GM21619 (cell line): ENCODE results near the gene DICER1.

Experiments used
- ATAC-seq: cut with Tn5 transposase; IDR thresholded peaks from one replicate; pipeline ENCODE4 v1.9.1; 2021; ENCODE audit not compliant: unreplicated experiment

DICER1 gene

DNA sequence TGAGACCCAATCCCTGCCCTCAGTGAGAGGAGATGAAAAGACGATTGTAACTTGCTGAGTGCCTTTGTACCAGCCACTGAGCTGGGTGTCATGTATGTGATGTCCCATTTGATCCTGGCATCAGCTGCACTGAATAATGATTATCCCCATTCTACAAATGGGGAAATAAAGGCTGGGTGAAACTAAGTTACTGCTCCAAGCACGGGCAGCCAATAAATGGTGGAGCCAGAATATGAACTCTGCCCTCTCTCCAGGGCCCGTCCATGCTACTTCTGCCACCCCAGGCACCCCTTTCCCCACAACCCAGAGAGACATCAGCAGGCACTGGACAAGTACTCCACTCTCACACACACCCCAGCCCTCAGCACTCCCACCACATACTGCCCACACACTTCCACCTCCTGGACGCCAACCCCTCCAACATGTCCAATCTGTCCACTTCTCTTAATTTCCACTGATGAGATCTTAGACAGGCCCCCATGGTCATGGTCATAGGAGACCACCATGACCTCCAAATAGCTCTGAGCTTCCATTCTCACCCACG lies 115.8 kb downstream of the DICER1 start:
- ATAC-seq: no peak

DNA sequence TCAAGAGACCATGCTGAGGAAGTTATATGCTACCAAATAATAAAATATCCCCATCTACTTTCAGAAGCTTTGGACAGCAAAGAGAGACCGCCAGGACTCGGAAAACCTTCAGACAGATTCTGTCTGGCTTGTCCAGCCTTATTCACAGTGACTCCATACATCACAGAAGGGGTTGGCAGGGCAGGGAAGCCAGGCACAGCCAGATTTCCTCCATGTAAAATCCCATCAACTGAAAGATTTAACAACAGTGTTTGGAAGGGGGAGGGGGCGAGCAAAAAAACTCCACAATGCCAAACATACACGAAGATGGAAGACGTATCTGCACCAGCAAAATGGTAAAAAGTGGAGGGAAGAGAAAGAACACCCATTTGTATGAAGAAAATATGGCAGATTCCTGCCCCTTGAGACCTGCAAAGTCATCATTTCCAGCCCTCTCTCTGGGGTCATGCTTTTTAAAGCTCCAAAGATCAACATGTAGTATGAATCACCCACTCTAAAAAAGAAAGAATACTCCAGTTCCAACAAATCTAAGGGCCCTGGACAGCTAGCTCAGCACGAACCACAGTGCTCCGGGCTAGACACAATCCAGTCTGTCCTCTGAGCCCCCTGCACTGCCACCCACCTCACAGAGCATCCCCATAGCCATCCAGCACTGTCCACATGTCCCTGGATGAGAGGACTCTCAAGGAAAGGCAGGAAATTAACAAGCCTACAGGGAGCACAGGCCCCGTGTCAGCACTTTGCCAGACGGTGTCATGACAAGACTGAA lies 116.4 kb downstream of the DICER1 start:
- ATAC-seq: no peak

DNA sequence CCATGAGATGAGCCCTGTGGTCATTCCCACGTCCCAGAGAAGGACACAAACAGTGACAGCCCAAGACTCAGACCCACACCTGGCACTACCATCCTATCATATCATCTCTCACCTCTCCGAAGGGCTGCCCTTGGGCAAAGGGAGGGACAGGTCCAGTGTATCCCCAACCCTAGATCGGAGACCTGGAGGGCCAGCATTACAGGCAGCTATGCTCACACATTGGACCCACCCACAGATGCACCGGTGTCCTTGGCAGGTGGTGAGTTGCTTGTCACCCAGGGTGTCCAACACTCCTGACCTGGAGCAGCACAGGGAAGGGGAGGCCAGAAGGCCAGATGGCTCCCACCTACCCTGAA lies 117.4 kb downstream of the DICER1 start:
- no peak for ATAC-seq

DNA sequence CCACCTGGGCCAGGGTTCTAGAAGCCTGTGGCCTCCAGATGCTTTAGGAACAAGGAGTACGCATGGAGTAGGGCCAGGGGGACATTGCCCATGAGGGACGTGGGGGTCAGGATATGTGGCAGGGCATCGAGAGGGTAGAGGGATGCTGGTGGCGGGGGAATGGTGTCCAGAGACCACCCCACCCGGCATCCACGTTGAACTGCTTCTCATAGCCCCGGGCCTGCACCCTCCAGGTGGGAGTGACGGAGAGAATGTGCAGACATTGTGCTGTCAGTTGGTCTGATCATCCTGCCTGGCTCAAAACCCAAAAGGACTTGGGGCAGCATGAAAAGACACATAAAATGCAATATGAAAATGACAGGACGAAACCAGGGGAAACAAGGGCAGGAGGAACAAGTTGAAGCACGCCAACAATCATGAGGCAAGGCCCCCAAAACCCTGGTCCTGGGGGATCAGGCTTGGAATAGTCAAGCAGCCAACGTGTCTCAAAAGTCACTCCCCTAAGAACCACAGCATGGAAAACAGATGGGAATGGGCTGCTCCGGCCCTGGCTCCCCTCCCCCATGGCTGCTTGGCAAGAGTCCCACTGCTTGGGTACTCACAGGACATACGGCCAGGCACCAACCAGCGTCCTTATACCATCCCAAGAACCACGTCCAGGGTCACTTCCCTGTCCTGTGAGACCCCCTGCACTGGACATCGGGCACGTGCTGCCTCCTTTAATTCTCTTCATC lies 117.9 kb downstream of the DICER1 start:
- ATAC-seq: no peak

DNA sequence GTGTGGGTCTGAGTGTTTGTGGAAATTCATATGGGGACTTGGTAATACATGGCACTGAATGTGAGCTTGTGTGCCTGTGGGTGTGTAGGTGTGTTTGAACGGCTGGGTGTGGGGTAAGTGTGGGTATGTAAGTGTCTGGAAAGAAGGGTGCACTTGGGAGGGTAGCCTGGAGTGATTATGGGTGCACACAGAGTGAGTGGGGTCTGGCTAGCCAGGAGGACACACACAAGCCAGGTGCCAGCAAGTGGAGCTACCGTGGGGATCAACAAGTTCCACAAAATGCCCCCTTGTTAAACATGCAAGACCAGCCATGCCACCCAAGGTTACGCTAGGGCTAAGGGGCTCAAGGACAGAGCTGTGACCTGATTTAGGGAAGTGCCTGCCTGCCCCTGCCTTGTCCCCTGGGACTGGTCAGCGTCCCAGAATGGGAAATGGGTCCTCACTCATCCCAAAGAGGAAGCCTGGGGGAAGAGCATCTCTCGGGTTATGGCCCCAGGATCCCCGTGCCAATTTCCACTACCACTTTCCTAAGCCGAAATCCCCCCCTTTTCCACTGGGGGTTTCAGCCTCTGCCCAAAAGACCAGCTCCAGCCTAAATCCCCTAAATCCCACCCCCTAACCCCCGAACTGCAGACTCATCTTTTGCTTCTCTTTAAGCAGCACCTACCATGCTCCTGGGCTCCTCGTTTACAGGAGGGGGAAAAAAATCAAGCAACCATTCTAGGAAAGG lies 118.6 kb downstream of the DICER1 start:
- no peak for ATAC-seq

DNA sequence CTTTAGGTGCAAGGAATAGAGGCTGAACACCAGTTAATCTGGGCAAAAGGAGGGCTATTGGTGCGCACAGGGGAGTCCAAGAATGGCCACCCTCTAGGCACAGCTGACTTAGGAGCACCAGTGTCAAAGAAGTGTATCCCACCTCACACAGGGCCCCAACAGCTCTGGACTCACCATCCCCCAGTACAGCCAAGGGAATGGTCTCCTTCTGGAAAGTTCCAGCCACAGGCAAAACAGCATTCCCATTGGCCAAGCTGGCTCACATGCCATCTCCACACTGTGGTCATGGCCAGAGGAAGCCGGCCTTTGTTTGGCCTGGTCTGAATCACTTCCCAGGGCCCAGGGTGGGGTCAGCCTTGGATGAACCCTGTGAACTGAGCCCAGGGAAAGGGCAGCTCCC lies 120.1 kb downstream of the DICER1 start:
- no peak for ATAC-seq
